Amniotic stem cell (primary cell): ENCODE results near the gene PDCD11.

Experiments
- DNase-seq: peaks from one replicate; lab custom pipeline; 2025; lab: John Stamatoyannopoulos, UW

Gene PDCD11

GRCh38 chr10:103417601-103418000 is 21.2 kb downstream of the PDCD11 start:
- DNase-seq, result no peak

- no peak for DNase-seq
Measured at GRCh38 chr10:103419101-103419500, 22.7 kb downstream of the PDCD11 start.

- DNase-seq, result no peak
Measured at GRCh38 chr10:103423748-103424147, 27.3 kb downstream of the PDCD11 start.

- DNase-seq, result no peak
Measured at GRCh38 chr10:103427866-103428265, 31.4 kb downstream of the PDCD11 start.

- DNase-seq, result no peak
Measured at GRCh38 chr10:103428989-103429643, 32.7 kb downstream of the PDCD11 start.

GRCh38 chr10:103429647-103430046 is 33.2 kb downstream of the PDCD11 start:
- no peak for DNase-seq

- no peak for DNase-seq
Measured at GRCh38 chr10:103431902-103432301, 35.5 kb downstream of the PDCD11 start.

- DNase-seq, result no peak
Measured at GRCh38 chr10:103433858-103434257, 37.4 kb downstream of the PDCD11 start.

- DNase-seq, result no peak
Measured at GRCh38 chr10:103439776-103440175, 43.4 kb downstream of the PDCD11 start.

- no peak for DNase-seq
Measured at GRCh38 chr10:103440416-103440815, 44.0 kb downstream of the PDCD11 start.

- DNase-seq, result no peak
Measured at GRCh38 chr10:103441206-103441605, 44.8 kb downstream of the PDCD11 start.

- no peak for DNase-seq
Measured at GRCh38 chr10:103441611-103442010, 45.2 kb downstream of the PDCD11 start.

GRCh38 chr10:103442031-103442461 is 45.6 kb downstream of the PDCD11 start:
- DNase-seq, result no peak

- DNase-seq, result no peak
Measured at GRCh38 chr10:103443475-103444185, 47.2 kb downstream of the PDCD11 start.

GRCh38 chr10:103444478-103444877 is 48.1 kb downstream of the PDCD11 start:
- no peak for DNase-seq

GRCh38 chr10:103445366-103445765 is 48.9 kb downstream of the PDCD11 start:
- DNase-seq, result no peak

- no peak for DNase-seq
Measured at GRCh38 chr10:103445767-103446567, 49.5 kb downstream of the PDCD11 start.

GRCh38 chr10:103447187-103447586 is 50.8 kb downstream of the PDCD11 start:
- DNase-seq, result no peak

GRCh38 chr10:103448746-103449145 is 52.3 kb downstream of the PDCD11 start:
- peak; percentile 62 for DNase-seq

- no peak for DNase-seq
Measured at GRCh38 chr10:103449208-103450144, 53.0 kb downstream of the PDCD11 start.

- DNase-seq, result no peak
Measured at GRCh38 chr10:103450201-103450695, 53.8 kb downstream of the PDCD11 start.
